NCI-H1092 treated with DMSO at 0.1 percent for 48 hours (cell line): ENCODE results near the gene CLIC5.

Source experiments
- DNase-seq: peaks from one replicate; lab custom pipeline; 2025; lab: John Stamatoyannopoulos, UW

Gene CLIC5

DNA sequence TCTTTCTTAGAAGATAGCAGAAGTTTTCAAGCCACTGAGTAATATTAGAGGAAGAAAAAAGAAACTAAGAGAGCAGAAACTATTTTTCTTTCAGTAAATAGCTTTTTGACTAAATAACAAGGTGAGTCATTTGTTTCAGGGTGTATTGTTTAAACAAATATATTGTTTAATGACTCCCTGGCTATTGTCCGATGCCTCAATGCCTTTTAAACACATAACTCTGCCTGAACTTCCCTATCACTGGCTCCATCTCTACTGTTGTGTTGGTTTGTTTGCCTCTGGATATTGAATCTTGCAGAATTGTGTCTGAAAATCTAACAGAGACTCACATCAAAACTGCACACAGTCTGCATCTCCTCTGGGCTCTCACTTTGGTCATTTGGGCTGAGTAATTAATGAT is 19.6 kb upstream of the CLIC5 start:
- no peak for DNase-seq

DNA sequence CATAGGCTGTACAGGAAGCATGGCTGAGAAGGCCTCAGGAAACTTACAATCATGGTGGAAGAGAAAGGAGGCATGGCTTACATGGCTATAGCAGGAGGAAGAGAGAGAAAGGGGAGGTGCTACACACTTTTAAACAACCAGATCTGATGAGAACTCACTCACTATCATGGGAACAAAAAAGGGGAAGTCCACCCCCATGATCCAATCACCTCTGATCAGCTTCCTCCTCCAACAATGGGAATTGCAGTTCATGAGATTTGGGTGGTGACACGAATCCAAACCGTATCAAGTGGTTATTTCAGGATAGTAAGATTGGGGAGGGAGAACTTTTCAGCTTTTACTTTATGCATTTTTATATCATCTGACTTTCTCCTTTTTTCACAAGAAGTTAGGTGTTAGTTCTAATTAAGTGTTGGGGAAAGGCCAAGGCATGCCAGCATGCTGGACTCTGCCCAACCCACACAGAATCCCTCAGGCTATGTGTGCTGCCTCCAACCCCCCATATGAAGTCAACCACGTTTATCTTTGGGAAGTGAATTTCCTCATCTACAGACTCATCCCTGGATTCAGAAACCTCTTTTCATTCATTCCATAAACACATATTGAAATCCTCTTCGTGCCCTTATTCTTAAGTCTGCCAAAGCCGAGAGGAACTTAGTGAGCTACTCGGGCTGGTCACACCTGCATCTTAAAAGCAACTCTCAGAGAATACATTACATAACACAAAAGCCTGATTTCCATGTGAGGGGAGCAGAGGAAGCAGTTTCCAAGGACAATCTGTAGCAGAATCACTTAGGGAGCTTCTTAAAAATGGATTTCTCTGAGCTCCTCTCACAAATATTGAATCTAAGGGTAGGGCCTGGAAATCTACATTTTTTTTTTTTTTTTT is 16.7 kb upstream of the CLIC5 start:
- DNase-seq, result no peak

DNA sequence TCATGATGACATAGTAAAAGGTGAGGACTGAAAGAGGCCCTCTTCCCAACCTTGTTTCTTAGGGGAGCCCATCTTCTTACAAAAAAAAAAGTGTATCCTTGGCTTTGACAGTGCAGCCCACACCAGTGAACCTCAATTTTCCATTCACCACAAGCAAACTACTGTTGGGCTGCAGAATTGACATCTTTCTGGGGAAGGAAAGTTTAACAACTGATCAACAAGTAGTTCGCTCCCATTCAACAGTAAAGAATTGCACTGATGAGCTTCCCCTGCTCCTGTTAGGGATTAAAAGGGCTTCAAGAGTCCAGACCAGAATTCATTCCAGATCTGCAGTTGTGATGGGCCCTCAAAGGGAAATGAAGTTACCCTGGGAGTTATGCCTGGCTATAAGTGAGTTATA is 13.9 kb upstream of the CLIC5 start:
- no peak for DNase-seq

DNA sequence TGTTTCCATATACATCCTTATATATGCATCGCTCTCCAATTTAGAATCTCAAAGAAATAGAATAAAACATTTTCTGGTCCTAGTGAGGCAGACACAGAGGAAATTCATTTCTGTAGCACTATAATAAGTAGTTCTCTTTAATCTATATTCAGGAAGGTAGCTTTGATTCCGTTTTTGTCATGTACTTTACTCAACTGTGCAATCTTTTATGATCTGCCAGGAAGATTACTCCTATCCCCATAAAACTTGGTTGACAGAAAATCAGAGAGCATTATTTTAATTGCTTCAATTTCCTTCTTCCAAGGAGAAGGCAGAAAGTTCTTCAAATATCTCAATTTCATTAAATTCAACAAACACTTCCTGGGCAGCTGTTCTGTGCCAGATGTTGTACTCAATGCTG is 10.6 kb upstream of the CLIC5 start:
- no peak for DNase-seq

DNA sequence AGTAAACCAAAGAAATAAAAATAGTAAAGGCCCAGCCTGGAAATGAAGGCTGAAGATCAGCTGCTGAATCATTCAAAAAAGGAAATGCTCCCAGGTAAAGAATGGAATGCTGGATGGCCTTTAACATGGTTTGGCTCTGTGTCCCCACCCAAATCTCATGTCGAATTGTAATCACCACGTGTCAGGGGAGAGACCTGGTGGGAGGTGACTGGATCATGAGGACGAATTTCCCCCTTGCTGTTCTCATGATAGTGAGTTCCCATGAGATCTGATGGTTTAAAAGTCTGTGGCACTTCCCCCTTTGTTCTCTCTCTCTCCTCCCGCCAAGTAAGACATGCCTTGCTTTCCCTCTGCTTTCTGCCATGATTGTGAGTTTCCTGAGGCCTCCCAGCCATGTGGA is 9.9 kb upstream of the CLIC5 start:
- no peak for DNase-seq

DNA sequence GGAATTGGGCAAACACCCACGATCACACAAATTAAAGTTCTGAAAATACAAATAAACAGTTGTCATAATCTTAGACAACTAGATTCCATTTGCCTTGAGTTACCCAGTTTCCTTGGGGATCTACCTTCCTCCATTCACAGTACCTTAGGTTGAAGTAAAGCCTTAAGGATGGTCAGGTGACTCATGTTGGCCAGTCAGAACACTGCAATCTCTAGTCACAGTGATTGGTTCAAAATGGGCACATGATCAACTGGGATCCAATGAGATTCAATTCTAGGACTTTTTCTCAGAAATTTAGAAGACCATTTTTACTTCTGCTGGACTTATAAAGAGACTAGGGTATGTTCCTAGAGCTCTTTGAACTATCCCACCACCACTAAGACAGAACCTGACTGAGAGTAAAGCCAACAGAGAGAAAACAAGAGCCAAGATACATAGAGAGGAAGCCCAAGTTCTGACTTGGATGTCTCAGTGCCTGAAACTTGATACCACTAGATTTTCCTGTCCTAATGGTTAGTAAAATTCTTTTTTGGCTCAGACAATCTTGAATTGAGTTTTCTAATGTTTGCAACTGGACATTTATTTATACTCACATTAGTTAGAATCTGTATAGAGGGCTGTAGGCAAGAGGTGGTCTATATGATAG is 8.6 kb upstream of the CLIC5 start:
- DNase-seq, result no peak

DNA sequence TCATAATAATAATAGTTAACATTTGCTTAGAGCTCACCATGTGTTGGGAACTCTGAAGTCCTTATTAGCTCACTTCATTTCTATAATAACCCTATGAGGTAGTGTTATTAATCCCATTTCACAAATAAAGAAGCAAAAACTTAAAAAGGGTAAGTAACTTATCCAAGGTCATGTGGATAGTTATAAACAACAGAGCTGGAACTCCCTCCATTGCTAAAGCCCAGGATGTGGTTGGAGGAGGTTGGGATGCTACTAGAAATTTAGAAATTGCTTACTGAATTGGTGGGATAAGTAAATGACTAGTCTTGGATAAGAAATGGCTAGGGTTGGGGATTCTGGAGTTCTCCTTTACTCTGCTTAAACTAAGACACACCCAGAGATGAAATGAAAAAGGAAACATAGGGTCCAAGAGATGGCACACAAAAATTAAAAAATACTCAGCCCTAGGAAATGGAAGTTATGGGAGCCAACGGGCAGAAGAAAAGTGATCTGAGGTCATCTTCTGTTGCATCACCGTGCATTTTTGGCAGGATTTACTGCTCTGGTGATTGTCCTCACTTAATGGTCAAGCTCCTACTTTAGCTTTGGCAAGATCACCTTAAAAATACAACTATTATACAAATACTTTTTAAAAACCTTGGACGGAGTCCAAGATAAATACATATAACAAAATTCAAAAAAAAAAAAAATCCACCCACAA is 7.7 kb upstream of the CLIC5 start:
- no peak for DNase-seq

DNA sequence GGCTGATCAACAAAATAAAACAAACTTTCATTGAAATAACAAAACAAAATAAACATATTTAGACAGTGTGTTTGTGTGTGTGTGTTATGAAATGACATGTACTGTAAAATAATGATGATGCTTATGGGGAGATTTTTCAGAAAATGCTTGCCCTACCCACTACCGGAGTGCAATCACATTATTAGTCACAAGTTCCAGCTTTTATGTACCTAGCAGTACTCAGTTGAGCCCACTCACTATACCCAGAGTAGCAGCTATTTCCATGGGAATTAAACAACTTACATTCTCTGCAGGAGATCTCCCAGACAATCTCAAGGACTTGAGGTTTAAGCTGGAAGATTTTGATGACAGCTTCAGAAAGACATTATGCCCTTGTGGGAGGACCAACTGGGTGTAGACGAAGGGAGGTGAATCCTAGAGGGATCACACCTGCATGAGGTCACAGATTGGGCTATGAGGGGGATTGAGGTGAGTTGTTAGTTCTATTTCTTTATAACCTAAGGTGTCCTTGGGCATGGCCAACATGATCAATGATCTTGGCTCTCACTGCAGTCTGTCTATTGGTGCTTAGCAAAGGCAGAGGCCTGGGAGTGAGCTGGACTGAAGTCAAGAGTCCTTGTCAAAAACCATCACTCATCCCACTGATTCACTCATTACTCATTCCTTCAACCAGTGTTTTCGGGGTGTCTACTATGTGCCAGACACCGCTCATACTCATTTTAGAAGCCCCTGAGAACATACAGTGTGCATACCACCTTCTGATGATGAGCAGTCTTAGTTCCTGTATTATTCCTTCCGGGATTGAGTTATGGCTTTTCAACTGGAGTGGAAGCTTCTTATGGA is 6.7 kb upstream of the CLIC5 start:
- no peak for DNase-seq

DNA sequence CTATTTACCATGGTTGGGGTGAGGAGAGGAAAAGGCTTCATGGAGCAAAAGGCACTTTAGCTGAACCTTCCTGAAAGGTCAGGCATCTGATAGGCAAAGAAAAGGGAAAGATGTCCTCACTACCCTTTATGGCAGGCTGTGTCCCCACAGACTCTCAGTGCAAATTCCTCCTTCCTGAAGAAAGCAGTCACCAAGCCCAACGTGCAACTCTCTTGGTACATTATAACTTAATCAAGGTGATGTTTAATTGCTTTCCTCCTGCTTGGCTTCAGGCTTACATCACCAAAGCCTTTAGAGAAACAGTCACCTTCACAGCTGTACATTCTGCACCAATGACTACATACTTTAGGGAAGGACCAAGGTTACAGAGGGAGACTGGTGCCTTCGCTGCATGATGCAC is 2.1 kb upstream of the CLIC5 start:
- DNase-seq, result no peak

DNA sequence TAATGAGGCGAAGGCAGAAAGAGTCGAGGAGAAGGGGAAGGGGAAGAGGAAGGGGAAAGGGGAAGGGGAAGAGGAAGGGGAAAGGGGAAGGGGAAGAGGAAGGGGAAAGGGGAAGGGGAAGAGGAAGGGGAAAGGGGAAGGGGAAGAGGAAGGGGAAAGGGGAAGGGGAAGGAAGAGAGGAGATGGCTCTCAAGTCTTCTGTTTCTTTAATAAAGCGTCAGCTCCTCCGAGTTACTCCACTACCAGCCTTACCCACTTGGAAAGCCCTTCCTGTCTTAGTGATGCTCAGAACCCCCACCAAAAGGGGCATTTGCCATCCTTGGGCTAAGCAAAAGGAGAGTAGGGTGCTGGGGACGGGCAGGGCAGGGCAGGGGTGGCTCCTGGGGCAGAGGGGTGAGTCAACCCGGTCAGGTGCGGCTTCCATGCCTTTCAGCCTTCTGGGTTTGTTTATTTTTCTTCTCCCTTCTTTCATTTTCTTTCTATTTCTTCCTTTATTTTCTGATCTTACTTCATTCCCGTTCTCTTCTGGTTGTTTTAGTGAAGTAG is 476 bp upstream of the CLIC5 start:
- no peak for DNase-seq

DNA sequence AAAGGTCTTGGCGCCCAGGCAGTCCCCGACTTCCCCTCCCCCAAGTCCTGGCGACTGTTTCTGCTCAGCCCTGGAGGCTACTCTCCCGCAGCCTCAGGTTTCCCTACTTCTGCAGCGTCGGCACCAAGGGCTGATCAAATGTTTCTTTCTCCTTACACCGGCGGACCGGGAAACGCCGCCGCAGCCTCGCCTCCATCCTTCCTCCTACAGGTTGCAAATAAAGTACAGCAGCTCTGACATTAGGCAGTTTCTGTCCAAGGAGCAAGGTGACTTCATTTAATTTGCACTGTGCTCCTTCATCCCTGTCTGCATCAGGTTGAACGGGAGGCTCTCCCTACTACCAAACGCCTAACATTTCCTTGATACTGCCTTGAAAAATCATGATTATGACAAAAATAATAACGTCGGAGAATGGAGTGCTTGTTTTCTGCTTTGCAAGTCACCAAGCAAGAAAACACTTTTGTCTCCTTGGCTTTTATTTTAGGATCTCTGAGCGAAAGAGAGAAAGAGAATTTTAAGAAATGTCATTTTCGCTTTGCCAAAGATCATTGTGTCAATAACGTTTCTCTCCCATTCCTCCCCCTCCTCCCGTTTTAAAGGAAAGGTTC is 1.0 kb downstream of the CLIC5 start:
- no peak for DNase-seq

DNA sequence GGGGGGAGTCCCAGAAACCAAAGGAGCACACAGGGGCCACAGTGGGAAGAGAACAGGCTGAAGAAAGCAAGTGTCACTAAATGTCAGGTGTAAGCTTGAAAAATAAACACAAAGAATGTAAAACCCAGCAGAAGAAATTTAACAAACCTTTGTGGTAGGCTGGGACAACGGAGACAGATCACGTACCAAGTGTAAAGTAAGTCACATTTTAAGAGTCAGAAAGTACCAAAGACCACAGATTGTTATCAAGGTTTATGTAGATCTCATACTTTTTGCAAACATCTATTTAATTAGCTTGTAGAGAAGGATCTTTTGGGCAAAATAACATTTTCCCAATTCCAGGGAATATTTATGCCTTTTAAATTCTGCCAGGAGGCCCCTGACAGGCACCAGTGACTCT is 1.6 kb downstream of the CLIC5 start:
- DNase-seq, result no peak

DNA sequence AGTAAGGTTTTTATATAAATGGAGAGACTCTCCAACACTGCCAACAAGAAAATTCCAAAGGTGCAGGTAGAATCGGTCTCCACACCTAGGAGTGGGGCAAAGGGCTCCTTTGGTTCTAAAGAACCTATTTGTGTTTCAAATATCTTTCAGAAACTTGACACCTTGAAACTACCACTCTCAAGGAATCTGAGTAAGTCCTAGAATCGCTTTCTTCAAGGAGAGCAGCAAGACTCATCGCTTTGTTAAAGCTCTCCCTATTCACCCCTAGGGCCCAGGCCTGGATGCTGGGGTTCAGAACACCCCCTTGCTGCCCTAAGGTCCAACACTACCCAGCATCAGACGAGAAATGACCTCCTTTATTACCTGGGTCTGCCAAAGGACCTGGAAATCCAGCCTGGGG is 2.0 kb downstream of the CLIC5 start:
- DNase-seq, result no peak

DNA sequence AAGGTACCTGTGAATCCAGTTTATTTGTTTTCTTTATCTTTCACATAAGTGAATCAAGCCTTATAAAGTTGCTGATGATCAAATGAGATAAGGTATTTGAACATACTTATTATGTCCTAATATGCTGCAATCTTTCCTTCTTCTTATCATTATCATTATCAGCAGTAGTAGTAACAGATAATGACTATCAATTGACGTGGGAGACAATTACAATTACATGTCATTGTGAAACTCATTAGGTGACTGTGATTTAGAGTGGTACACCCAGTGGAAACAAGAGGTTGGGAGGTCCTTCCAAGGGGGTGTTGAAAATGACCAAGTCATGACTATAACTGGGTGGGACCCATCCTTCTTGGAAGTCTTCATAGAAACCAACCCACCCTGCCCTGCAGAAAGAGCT is 2.8 kb downstream of the CLIC5 start:
- DNase-seq, result no peak

DNA sequence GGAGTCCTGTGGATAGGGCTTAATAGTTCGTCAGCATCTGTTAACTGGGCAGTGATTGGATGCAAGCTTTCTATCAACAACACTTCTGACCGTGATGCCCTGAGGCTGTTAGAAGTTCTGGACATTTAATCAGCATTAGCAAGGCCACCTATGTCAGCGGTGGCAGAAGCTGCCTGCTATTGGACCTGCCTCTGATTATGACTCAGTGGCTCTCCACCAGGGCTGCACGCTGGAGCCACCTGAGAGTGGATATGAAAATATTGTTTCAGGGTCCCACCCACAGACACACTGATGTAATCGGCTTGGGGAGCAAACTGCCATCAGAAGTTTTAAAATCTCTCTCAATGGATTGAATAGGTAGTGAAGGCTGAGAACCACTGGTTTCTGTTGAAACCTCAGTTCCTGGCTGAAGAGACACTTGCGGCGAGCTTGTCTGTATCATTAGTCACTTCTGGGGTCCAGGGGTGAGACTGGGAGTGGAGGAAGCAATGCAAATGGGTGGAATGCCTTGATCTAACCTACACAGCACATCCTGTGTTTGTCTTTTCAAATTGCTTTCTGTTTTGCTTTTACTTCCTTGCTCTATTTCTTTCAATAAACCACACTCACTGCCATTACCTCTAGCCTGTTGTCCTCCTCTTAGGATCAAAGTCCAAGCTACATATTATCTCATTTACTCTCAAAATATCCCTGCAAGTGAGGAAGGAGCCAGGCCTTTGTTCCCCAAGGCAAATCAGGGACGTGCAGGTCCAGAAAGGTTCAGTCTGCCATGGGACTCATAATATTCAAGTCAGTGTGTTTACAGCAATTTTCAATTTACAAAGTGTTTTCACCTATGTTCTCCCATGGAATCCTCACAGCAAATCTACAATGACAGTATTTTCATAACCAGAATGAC is 4.2 kb downstream of the CLIC5 start:
- no peak for DNase-seq

DNA sequence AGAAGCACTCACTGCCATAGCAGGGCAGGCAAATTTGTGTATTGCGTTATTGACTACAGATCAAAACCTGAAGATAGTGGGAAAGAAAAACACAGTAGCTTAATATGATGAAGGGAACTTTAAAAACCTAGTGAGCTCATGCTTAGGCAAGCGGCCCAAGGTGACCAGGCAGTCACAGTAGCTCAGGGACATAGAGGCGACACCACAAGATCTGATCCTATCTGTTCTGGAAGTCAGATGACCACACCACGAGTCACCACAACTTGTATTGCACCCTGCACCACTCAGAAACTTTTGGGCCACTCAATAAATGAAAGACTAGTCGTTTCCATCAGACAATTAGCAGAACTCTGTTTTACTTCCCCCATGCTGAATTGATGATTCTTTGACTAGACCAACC is 4.9 kb downstream of the CLIC5 start:
- DNase-seq, result no peak

DNA sequence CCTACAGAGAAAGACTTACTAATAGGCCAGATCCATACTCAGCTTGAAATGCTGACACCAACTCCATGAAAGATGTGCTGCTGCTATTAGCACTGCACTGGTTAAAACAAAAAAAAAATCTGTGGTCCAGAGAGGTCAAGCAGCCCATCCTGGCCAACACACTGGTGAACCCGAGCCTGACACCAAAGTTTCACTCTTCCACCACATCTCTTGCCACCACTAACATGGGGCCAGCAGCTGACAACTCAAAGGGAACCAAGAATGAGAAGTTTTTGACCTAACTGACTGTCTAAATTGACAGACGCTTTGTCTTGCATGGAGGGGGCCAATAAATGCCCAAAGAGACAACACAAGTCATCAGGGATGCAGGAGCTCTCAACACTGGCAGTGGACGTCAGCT is 5.4 kb downstream of the CLIC5 start:
- DNase-seq, result no peak

DNA sequence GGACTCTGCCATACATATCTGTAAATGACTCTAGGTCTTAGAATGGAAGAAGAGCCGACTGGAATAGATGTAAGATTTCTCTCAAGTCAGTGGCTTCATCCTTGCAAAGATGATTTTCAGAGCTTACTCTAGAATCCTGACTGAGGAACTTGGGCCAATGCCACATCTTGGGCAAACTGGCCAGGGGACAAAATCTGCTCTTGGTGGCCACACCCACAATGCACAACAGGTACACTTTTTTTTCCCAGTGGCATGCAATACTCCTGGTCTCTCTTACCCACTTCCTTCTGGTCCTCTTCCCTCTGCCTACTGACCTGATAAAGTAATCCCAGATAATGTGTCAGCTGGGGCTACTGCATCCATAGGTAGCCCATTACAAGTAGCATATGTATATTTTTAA is 13.4 kb downstream of the CLIC5 start:
- no peak for DNase-seq

DNA sequence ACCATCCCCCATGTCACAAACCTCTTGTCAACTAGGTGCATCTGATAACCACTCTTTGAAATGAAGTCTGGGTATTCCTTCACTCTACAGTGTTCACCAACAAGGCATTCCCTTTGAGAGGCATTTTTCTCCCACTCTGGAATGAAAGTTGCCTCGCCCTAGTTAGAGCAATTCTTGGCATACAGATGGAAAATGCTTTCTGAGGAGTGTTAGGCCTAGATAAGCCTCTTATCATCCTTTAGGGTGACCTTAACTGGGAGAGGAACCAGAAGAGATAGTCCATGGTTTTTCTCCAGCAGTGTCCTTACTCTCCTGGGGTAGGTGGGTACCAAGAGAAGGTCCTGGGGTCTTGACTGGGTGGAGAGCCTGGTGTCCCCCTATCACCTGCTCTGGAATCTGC is 14.8 kb downstream of the CLIC5 start:
- no peak for DNase-seq

DNA sequence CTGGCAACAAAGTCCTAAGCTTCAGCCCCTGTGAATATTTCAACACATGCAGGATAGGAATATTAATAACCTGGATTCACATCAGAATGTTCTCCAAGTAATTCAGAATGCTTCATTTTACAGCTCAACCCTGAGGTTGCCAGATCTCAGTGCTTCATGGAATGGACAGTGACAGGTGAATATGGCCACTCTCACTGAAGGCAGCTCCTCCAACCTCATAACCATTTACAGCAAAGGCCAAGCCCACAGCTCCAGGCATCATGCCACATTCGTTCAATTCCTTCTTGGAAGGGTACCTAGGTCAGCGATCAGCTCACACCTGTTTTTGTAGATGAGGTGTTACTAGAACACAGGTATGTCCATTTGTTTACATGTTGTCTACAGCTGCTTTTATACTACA is 17.1 kb downstream of the CLIC5 start:
- DNase-seq, result no peak
